H9 (cell line): Measurements from ENCODE around the gene SMTN. TPM values are rescaled to one million over a fixed set of nuclear protein-coding genes. Genes with fewer than 3 reads are reported as not detected.

Experiments
- DNase-seq: peaks from one replicate; pipeline ENCODE4 v3.0.0-alpha.2; 2017
- H2AFZ ChIP-seq: one replicate; pipeline ENCODE4 v1.6.1; 2013; ENCODE audit warnings: mild to moderate bottlenecking, low read length, control low read depth, moderate library complexity
- H2AK5ac ChIP-seq: 2 replicates; pipeline ENCODE4 v1.6.1; 2013; ENCODE audit warnings: low read length, control low read depth, mixed read lengths; ENCODE audit not compliant: insufficient read length
- H2BK120ac ChIP-seq: one replicate; pipeline ENCODE4 v1.6.1; 2013; ENCODE audit warnings: low read depth, mild to moderate bottlenecking, low read length, control low read depth, inconsistent platforms; ENCODE audit not compliant: poor library complexity, severe bottlenecking
- H2BK12ac ChIP-seq: 2 replicates; pipeline ENCODE4 v1.6.1; 2013; ENCODE audit warnings: low read length, control low read depth, mixed read lengths, low read depth; ENCODE audit not compliant: insufficient read length
- H2BK15ac ChIP-seq: 2 replicates; pipeline ENCODE4 v1.6.1; 2013; ENCODE audit warnings: low read depth, low read length, control low read depth
- H2BK20ac ChIP-seq: one replicate; pipeline ENCODE4 v1.6.1; 2013; ENCODE audit warnings: low read depth, mild to moderate bottlenecking, low read length, control low read depth, inconsistent platforms; ENCODE audit not compliant: poor library complexity, severe bottlenecking
- H2BK5ac ChIP-seq: 2 replicates; pipeline ENCODE4 v1.6.1; 2013; ENCODE audit warnings: low read length, control low read depth, mixed read lengths; ENCODE audit not compliant: insufficient read length
- H3K14ac ChIP-seq: 2 replicates; pipeline ENCODE4 v1.6.1; 2013; ENCODE audit warnings: low read length, control low read depth; ENCODE audit not compliant: insufficient read depth
- H3K18ac ChIP-seq: 2 replicates; pipeline ENCODE4 v1.6.1; 2013; ENCODE audit warnings: low read depth, mild to moderate bottlenecking, mixed read lengths, low read length, control low read depth; ENCODE audit not compliant: insufficient read length
- H3K23ac ChIP-seq: 2 replicates; pipeline ENCODE4 v1.6.1; 2013; ENCODE audit warnings: low read length, control low read depth, mixed read lengths, low read depth; ENCODE audit not compliant: insufficient read length
- H3K23me2 ChIP-seq: 2 replicates; pipeline ENCODE4 v1.6.1; 2013; ENCODE audit warnings: low read depth, mild to moderate bottlenecking, mixed read lengths, low read length, control low read depth; ENCODE audit not compliant: insufficient read length, poor library complexity, severe bottlenecking
- H3K27ac ChIP-seq: 2 replicates; pipeline ENCODE4 v1.5.1; 2013; ENCODE audit warnings: low read length, control low read depth, mixed read lengths, low read depth; ENCODE audit not compliant: insufficient read length
- H3K27me3 ChIP-seq: 2 replicates; pipeline ENCODE4 v1.6.1; 2013; ENCODE audit warnings: low read length, control low read depth, inconsistent platforms; ENCODE audit not compliant: insufficient read depth
- H3K4ac ChIP-seq: 2 replicates; pipeline ENCODE4 v1.6.1; 2013; ENCODE audit warnings: low read depth, mild to moderate bottlenecking, control low read depth, inconsistent platforms, low read length, moderate library complexity
- H3K4me1 ChIP-seq: 2 replicates; pipeline ENCODE4 v1.6.1; 2013; ENCODE audit warnings: low read length, control low read depth, inconsistent platforms; ENCODE audit not compliant: insufficient read depth
- H3K4me2 ChIP-seq: 2 replicates; pipeline ENCODE4 v1.6.1; 2013; ENCODE audit warnings: low read length, control low read depth, mixed read lengths; ENCODE audit not compliant: insufficient read length, insufficient read depth
- H3K56ac ChIP-seq: 2 replicates; pipeline ENCODE4 v1.6.1; 2013; ENCODE audit warnings: low read depth, mild to moderate bottlenecking, mixed read lengths, low read length, control low read depth; ENCODE audit not compliant: insufficient read length
- H3K79me1 ChIP-seq: 2 replicates; pipeline ENCODE4 v1.6.1; 2013; ENCODE audit warnings: low read depth, mild to moderate bottlenecking, moderate library complexity, low read length, control low read depth, inconsistent platforms; ENCODE audit not compliant: insufficient read depth, poor library complexity, severe bottlenecking
- H3K79me2 ChIP-seq: 2 replicates; pipeline ENCODE4 v1.6.1; 2013; ENCODE audit warnings: low read length, control low read depth, inconsistent platforms; ENCODE audit not compliant: insufficient read depth
- H3K9ac ChIP-seq: 2 replicates; pipeline ENCODE4 v1.6.1; 2013; ENCODE audit warnings: low read length, control low read depth, mixed read lengths; ENCODE audit not compliant: insufficient read length; ENCODE audit errors: extremely low read depth
- H3K9me3 ChIP-seq: one replicate; pipeline ENCODE4 v1.6.1; 2013; ENCODE audit warnings: low read depth, low read length, inconsistent platforms; ENCODE audit not compliant: control insufficient read depth
- H3T11ph ChIP-seq: one replicate; pipeline ENCODE4 v1.6.1; 2013; ENCODE audit warnings: mild to moderate bottlenecking, low read length, control low read depth, inconsistent platforms
- H4K20me1 ChIP-seq: one replicate; pipeline ENCODE4 v1.6.1; 2013; ENCODE audit not compliant: control insufficient read depth, insufficient read length, insufficient read depth
- H4K5ac ChIP-seq: 2 replicates; pipeline ENCODE4 v1.6.1; 2013; ENCODE audit warnings: low read depth, mild to moderate bottlenecking, mixed read lengths, low read length, control low read depth; ENCODE audit not compliant: insufficient read length
- H4K8ac ChIP-seq: replicated peaks from 2 replicates; pipeline ENCODE4 v1.6.1; 2013; ENCODE audit warnings: low read length, control low read depth, mixed read lengths, low read depth; ENCODE audit not compliant: insufficient read length
- H4K91ac ChIP-seq: 2 replicates; pipeline ENCODE4 v1.6.1; 2013; ENCODE audit warnings: low read depth, mild to moderate bottlenecking, moderate library complexity, mixed read lengths, low read length, control low read depth; ENCODE audit not compliant: insufficient read length
- H3K27ac Mint-ChIP-seq, 3 experiments: 2 replicates in 2 of 3; 3 replicates in 1 of 3; pipeline ENCODE4 v1.8.0; 2020 to 2021; ENCODE audit warnings: mixed read lengths in 3 of 3, mild to moderate bottlenecking in 1 of 3, moderate library complexity in 1 of 3
- H3K27me3 Mint-ChIP-seq: 2 replicates; pipeline ENCODE4 v1.8.0; 2021; ENCODE audit warnings: low read depth, mild to moderate bottlenecking, moderate library complexity, mixed read lengths
- H3K36me3 Mint-ChIP-seq, 3 experiments: 2 replicates in 2 of 3; 3 replicates in 1 of 3; pipeline ENCODE4 v1.8.0; 2020 to 2021; ENCODE audit warnings: low read depth in 3 of 3, mixed read lengths in 3 of 3; ENCODE audit not compliant: insufficient read depth in 1 of 3
- H3K4me1 Mint-ChIP-seq, 2 experiments: 2 replicates each; pipeline ENCODE4 v1.8.0; 2020; ENCODE audit warnings: mixed read lengths in 2 of 2
- H3K4me3 Mint-ChIP-seq, 2 experiments: 2 replicates in 1 of 2; 3 replicates in 1 of 2; pipeline ENCODE4 v1.8.0; 2020 to 2021; ENCODE audit warnings: mild to moderate bottlenecking in 2 of 2, mixed read lengths in 2 of 2, moderate library complexity in 1 of 2
- H3K9me3 Mint-ChIP-seq, 2 experiments: 2 replicates in 1 of 2; 3 replicates in 1 of 2; pipeline ENCODE4 v1.8.0; 2020; ENCODE audit warnings: mild to moderate bottlenecking in 2 of 2, mixed read lengths in 2 of 2, moderate library complexity in 1 of 2
- total RNA-seq: library from RNA; stranded (reverse); gene quantifications from 2 replicates; pipeline ENCODE4 v1.2.1, GENCODE V29; 2021
- TF ChIP-seq, protein P1 (sequence below): fragments of 200-600 bp; sonication (generic); conservative IDR thresholded peaks from 3 replicates; pipeline ENCODE4 v1.8.0; 2021; ENCODE audit warnings: antibody characterized with exemption, mild to moderate bottlenecking

Gene SMTN
- total RNA-seq, 1 experiment from 2014 or later: 23.4 TPM

DNA sequence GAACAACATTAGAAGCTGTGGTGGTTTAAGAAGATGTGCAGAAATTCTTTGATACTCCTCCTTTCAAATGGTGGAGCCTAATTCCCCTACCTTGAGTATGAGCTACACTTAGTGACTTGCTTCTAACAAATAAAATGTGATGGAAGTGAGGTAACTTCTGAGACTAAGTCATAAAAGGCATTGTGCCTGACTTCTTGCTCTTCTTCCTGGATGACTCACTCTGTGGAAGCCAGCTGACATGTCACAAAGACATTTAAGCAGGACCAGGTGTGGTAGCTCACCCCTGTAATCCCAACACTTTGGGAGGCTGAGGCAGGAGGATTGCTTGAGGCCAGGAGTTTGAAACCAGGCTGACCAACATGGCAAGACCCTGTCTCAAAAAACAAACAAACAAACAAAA lies 63.1 kb downstream of the SMTN start:
- Histone ChIP-seq H2AK5ac (no peak overlapping the region), H4K5ac (no peak overlapping the region), H3K27me3 (no peaks in the 10 kb centered on the region), H3K56ac (no peak overlapping the region), H3K23ac (no peak overlapping the region), H3K4ac (no peak overlapping the region), H3K79me2 (peaks cover 8% of the 10 kb centered on the region; the same call in 1 of the 2 replicates), H3K4me1 (0 out of 2 replicates have a peak, but pooled peaks cover 5% of the 10 kb centered on the region), H3K14ac (no peak overlapping the region), H2BK20ac (no peak overlapping the region), H3K9me3 (peaks cover 5% of the 10 kb centered on the region), H2BK120ac (no peak overlapping the region), H3K18ac (no peak overlapping the region), H3K9ac (no peak overlapping the region), H4K20me1 (no peaks in the 10 kb centered on the region), H4K8ac (no peak overlapping the region), H4K91ac (no peak overlapping the region), H3K23me2 (peaks cover 9% of the 10 kb centered on the region), H2AFZ (no peak overlapping the region), H3K27ac (no peak overlapping the region), H3K4me2 (no peak overlapping the region), H2BK15ac (no peak overlapping the region), H3K79me1 (no peaks in the 10 kb centered on the region), H2BK12ac (no peak overlapping the region), H3T11ph (no peak overlapping the region), H2BK5ac (no peak overlapping the region)
- peaks cover 0 to 13% (median 8%) of the 10 kb centered on the region in 3 experiments; a peak in 4 of 7 replicates for H3K36me3 Mint-ChIP-seq
- H3K27me3 Mint-ChIP-seq: peaks cover 17% of the 10 kb centered on the region
- no peak overlapping the region for H3K4me3 Mint-ChIP-seq
- no peak for DNase-seq
- peaks cover 12 to 16% of the 10 kb centered on the region in 2 experiments for H3K4me1 Mint-ChIP-seq
- H3K27ac Mint-ChIP-seq: no peak overlapping the region
- TF ChIP-seq, protein P1, sequence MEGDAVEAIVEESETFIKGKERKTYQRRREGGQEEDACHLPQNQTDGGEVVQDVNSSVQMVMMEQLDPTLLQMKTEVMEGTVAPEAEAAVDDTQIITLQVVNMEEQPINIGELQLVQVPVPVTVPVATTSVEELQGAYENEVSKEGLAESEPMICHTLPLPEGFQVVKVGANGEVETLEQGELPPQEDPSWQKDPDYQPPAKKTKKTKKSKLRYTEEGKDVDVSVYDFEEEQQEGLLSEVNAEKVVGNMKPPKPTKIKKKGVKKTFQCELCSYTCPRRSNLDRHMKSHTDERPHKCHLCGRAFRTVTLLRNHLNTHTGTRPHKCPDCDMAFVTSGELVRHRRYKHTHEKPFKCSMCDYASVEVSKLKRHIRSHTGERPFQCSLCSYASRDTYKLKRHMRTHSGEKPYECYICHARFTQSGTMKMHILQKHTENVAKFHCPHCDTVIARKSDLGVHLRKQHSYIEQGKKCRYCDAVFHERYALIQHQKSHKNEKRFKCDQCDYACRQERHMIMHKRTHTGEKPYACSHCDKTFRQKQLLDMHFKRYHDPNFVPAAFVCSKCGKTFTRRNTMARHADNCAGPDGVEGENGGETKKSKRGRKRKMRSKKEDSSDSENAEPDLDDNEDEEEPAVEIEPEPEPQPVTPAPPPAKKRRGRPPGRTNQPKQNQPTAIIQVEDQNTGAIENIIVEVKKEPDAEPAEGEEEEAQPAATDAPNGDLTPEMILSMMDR: no peak
- H3K9me3 Mint-ChIP-seq: peaks cover 27 to 29% of the 10 kb centered on the region in 2 experiments
